Central memory CD4-positive, alpha-beta T cell (primary cell): ENCODE data around the gene KDM5B.
"Not testable (repeated sequence)": the region's sequence is repeated elsewhere in the genome, so short reads cannot be mapped to it uniquely, and the experiment has no call there.

Source experiments
- DNase-seq: peaks from one replicate; pipeline ENCODE4 v3.0.0; 2022

KDM5B gene

DNA sequence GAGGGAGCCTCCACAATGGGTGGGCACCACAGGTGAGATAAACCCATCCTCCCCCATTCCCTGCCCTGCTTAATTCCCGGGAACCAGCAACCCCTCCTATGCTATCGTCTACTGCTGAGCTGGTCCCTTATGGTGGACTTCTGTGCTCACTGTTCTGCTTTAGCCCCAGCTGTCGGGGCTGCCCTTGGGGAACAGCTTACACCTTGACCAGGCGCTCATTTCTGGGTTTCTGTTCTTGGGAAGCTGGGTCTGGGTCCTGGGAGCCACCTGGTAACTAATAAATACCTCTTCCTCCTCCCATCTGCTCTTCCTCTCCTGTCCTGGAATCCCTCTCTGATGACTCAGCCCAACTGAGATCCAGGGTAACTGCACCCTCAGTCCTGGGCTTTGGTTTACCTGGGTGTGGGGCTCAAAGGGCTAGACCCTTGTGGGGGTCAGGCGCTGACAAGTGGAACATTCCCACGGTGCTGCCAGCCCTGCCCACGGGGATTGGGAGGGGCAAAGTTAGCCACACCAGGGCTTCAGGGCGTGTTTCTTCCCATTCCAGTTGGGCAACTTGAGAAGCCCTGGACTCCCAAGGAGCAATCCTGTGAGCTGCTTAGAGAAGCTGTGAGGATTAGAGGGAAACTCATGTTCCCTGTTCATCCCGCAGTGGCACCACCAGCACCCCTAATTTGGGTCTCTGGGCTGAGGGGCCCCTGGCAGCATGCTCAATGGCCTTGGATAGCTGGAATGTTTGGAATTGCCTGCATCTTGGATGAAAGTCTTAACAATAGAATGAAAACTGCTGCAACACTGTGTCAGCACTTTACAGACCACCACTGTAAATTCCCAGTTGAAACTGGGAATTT is 4.2 kb upstream of the KDM5B start:
- DNase-seq: no peak

DNA sequence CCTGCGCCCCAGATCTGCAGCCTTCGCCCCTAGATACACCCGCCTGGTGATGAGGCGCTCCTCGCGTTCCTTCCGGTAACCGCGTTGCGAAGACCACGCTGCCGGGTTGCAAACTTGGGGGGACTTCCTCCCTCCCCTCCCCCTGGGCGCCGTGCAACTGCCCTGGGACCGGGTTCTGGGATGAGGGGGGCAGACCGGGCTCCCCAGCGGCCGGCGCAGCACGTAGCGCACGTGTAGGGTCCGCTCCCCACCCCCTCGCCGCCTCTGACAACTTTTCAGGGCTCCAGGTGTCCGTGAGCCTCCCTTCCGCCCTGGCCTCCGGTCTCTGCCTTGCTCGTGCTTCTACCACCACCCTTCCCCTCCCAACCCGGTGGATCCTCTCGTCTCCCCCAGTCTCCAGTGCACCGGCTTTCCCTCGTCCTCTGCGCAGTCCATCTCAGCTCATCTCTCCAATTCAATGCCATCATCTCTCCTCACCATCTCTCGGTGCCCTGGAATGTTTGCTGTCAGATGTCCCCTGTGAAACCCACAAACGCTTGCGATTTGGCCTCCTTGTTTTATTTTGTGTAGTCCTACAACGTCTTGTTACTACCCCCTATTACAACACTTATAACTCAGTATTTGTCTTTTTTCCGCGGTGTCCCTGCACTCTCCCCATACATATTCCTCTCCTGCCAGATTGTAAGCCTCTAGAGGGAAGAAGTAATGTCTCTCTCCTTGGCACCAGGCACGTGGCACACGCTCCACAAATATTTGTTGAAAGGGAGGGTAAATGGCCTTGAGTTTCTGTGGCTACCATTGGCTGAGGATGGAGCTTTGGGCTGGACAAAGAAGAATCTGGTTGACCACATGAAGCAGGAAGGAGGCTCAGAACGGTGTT is 3.3 kb upstream of the KDM5B start:
- no peak for DNase-seq

DNA sequence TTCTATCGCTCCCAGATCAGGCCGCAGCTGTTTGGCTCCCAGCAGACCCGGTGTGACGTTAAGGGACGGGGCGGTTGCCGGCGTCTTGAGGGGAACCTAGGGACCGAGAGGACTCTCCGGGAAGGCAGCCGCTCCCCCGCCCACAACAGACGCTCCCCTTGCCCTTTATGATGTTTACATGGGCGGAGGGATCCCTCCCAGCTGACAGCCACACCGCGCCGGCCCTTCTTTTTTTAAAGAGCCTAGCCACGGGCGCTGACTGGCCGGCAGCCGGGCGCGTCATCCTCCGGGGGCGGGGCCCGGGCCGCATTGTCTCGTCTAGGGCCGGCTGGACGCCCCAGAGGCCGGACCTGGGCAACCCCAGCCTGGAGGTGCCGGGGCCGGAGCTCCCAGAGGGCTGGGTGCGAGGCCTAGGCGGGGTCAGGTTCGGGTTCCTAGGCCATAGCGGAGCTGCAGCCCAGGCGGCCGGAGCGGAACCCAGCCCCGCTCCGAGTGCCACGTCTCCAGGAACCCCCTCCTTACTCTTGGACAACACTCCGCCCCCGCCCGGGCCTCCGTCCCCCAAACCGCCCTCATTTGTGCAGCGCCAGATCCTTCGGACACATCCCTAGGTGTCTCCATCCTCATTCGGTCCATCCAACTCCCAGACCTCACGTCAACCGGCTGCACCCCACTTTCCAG is 2.5 kb upstream of the KDM5B start, which contains the start of gene PCAT6:
Gene PCAT6, plus strand, starts transcription at position 340 of the 681 bp plus-strand sequence.
- peak; percentile 81 for DNase-seq

DNA sequence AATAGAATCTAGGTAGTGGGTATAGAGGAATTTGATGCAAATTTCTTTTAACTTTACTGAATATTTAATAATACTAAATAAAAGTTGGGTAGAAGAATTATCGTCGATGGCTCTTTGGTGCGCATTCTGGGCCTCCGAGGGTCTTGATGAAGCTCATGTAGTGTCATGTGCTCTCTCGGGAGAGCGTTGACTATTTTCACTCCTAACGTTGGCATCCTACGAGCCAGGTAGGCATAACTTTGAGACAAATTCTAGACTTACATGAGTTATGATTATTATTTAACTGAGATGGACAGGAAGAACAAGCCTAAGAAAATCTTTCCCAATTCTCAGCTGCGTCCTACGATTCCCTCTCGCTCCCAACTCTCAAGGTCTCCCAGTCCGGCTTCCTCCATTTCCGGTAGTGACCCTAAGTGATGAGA is 2.0 kb upstream of the KDM5B start:
- DNase-seq: no peak

DNA sequence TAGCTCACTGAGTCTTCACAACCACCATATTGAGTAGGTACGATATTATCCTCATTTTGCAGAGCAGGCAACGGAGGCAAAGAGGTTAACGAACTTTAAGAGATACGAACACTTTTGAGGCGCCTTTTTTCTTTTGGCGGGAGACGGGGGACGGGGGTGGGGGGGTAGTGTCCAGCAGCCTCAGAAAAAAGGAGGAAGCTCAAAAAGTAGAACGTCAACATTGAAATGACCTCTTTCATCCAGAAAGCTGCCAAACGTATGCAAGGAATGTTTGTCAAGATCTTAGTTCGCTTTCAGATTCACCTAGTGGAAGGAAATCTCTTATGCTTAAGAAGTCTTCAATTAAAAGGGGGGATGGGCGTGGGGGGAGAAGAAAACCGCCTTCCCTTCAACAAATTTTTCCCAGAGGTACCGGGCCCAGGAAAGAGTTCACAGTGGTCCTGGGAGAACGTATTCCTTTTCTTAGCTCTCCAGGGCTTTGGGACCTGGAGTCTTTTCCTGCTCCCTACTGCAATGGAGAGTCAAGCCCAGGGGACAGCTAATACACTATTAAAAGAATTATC is 1.5 kb upstream of the KDM5B start:
- DNase-seq: no peak

DNA sequence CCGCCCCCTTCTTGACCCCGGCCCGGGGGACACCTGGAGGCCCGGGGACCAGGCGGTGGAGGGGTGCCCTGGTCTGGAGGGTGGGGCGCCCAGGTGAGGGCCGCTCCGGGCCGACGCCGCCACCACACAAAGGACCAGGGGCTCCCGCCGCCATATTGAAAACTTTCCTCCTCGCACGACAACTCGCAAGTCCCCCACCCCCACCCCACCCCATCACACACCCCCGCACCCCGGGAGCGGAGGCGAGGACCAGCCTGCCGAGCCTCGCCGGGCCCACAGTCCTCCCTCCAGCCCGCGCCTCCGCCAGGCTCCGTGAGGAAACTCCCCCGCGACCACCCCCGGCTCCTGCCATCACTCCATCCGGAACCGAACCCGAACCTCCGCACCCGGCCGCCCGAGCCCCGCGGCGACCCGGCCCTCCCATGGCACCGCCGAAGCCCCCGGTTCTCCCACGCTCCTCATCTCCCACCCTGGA is 733 bp downstream of the KDM5B start:
- peak; percentile 15 for DNase-seq

DNA sequence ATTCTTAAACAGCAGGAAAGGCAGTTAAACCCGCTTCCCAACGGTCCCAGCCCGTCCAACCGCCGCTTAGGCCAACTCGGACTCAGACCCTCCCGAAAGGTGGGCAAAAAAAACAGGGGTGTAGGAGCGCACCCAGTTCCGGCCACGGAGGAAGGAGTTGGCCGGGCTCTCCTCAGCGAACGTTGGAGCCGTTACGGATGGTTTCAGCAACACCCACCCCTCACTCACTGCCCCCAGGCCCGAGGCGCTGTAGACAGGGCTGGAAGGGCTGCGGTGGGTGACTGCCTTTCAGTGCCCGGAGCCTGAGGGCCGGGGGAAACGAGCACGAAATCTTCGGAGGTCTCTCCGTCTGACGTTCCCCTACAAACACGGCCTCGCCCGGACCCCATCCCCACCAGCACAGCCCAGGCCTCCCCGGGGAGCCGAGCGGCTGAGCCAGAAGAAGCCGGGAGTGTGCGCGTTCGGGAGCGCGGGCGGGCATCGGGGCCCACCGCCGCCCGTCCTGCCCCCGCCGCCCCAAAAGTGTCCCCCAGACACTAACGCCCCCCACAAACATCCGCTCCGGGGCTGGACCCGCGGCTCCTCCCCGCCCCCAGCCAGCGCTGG is 1.3 kb downstream of the KDM5B start:
- peak; percentile 5 for DNase-seq

DNA sequence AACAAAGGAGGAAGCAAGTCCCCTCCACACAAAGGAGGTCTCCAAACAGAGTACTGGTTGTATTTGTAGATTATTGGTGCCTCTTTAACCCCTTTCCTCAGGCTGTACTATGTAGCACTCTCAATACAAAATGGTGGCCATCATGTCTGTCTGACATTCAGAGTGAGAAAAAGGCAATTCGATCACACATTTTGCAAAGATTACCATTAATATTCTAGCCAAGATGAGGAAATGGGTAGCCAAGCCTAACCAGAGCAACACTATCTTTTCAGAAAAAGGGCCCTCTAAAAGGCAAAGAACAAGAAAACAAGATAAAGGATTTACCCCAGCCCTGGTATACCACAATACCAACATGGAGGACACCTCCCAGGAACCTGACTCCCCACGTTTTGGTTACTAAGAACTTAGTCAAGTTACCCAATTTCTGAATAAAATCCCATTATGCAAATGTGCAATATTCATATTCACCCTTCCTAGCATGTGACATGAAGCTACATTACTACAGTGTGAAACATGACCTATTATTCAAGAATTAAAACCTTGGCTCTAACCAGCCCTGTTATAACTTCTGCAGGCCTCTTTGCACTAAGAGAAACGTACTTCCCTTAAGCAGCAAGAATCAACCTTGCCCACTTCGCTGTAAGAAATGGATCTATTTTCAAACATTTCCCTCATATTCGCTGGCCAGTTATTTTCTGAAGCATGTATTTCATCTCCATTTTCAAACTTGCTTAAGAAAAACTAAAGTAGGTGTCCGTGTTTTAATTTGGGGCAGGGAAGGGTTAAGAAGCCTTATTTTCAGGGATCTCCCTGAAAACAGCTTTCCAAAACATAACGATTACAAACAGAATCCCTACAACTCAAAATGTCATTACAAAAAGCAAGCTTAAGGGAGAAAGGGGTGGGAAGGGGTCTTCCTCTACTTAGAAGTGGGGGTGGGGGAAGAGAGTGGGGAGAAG is 2.1 kb downstream of the KDM5B start:
- DNase-seq: peak; percentile 6

DNA sequence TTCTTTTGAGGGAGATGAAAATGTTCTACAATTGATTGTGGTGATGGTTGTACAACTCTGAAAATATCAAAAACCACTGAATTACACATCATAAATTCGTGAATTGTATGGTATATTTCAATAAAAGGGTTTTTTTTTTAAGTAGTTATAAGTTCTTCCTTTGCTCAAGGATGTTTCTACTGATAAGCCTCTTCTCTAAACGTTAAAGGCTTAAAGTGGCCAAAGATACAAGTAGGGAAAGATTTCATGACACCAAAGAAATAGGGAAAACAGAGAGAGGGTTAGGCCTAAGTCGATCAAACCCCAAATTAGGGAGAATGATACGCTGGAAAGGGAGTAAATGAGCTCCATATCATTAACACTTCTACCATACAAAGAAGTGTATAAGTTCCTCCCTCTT is 4.1 kb downstream of the KDM5B start:
- DNase-seq: no peak

DNA sequence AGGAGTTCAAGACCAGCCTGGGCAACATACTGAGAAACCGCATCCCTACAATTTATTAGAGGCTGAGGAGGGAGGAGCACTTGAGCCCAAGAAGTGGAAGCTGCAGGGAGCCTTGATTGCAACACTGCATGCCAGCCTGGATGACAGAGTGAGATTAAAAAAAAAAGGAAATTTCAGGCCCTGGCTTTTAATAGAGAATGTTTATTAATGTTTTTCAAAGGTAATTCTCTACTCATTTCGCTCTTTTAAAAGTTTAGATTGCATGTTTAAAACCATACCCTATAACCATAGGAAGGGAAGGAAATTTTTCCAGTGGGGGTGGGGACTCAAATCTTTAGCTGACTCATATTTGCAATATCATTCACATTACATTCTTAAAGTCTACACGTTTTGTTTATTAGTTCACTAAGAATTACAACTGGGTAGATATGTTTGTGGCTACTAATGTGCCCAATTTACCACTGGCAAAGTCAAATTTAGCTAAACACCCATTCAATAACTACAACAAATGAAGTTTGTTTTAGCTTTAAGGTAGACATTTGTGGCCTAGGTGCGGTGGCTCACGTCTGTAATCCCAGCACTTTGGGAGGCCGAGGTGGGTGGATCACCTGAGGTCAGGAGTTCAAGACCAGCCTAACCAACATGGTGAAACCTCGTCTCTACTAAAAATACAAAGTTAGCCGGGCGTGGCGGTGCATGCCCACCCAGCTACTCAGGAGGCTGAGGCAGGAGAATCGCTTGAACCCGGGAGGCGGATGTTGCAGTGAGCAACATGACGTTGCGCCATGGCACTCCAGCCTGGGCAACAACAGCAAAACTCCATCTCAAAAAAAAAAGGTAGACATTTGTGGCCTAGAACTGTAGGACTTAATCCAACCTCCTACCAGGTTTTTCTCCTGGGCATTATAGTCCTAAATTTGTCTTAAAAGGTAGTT is 5.0 kb downstream of the KDM5B start:
- DNase-seq: no peak

DNA sequence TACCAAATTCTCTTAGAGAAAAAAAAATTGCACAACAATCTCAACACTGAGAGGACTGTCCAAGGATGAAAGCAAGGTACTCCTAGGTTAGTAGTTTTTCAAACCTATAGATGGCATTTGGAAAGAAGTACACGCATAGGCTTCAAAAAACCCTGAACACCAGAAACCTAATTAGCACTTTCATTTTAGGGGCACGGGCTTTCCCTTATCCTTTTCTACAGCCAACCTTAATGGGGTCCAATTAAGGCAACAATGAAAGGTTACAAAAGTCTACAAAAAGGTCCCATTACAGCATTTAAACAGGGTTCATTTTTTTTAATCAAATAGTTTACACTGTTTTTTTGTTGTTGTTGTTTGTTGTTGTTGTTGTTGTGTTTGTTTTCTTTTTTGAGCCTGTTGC is 6.2 kb downstream of the KDM5B start:
- DNase-seq: no peak

DNA sequence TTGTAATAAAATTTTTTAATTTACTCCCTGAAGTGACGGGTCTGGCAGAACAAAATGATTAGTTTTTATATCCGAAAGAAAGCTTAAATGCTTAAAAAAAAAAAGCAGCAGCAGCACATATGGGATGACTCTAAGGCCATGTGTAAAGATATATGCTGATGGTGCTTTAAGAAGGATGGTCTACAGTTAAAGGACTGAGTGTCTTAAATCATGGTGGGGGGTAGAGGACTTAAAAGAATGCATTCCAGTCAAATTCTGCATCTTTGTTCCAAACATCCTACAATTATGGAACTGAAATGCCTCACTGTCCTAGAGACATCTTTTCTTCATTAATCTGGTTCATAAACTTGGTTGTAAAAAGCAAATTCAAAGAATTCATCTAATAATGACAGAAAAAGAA is 7.0 kb downstream of the KDM5B start:
- no peak for DNase-seq

DNA sequence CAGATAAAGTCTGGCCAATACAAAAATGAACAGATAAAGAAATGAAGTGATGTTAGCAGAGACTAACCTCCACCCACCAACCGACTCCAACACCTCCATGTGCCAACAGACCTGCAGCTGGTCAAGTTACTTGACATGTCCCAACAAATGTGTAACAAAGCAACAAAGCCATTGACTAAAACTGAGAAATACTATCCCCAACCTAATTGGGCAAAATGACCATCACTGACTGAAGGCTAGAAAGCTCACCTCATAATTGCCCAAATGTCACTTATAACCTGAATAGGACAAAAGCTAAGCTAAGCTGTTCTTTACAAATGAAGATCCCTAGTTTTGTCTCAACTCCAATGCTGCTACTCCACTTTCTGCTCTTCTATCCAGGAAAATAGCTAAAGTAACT is 7.5 kb downstream of the KDM5B start:
- DNase-seq: no peak

DNA sequence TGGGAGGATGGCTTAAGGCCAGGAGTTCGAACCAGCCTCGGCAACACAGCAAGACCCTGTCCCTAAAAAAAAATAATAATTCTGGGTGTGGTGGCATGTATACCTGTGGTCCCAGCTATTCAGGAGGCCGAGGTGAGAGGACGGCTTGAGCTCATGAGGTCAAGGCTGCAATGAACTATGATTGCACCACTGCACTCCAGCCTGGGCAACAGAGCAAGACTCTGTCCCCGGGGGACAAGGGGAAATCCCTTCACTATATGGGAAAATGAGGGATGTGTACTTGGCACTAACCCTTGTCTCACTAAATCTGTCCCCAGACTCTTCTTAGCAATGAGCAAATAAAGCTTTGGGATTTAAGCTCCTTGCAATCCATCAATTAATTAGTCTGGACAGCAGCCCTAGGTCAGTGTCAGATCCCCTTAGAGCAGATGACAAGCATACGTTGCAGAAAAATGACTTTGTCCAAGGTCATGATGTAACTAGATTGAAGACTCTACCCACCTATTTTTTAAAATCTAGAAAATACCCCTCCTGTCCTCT is 9.4 kb downstream of the KDM5B start:
- DNase-seq: no peak

DNA sequence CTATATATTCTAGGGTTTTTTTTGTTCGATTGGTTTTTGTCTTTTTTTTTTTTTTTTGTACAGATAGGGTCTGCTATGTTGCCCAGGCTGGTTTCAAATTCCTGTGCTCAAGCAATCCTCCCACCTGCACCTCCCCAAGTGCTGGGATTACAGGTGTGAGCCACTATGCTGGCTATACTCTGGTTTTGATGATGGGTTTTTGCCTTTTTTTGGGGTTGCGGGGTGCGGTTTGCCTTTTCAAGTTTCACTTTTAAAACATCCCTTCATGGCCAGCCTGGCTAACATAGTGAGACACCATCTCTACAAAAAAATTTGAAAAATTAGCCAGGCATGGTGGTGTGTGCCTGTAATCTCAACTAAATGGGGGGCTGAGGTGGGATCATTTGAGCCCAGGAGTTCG is 10.0 kb downstream of the KDM5B start:
- no peak for DNase-seq

DNA sequence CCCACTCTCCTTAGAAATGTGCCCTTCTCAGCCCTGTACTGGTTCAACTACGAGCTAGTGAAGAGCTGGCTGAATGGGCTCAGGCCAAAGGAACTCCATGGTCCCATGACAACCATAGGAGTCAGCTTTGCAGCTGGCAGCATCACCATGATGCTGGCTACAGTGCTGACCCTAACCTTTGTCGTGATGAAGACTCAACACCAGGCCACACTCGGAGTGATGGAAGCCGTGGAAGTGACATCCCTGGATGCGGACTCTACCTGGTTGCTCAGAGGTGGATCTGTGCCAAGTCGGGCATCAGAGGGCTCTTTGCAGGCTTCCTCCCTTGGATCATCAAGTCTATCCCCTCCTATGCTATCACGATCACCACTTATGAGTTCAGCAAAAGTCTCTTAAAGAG is 11.6 kb downstream of the KDM5B start:
- DNase-seq: no peak

DNA sequence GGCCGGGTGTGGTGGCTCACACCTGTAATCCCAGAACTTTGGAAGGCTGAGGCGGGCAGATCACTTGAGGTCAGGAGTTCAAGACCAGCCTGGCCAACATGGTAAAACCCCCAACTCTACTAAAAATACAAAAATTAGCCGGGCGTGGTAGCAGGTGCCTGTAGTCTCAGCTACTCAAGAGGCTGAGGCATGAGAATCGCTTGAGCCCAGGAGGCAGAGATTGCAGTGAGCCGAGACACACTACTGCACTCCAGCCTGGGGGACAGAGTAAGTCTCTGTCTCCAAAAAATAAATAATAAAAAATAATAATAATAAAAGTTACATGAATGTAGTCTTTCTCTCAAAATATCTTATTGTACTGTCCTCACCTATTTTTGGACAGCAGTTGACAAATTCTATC is 13.3 kb downstream of the KDM5B start:
- not testable (repeated sequence) for DNase-seq

DNA sequence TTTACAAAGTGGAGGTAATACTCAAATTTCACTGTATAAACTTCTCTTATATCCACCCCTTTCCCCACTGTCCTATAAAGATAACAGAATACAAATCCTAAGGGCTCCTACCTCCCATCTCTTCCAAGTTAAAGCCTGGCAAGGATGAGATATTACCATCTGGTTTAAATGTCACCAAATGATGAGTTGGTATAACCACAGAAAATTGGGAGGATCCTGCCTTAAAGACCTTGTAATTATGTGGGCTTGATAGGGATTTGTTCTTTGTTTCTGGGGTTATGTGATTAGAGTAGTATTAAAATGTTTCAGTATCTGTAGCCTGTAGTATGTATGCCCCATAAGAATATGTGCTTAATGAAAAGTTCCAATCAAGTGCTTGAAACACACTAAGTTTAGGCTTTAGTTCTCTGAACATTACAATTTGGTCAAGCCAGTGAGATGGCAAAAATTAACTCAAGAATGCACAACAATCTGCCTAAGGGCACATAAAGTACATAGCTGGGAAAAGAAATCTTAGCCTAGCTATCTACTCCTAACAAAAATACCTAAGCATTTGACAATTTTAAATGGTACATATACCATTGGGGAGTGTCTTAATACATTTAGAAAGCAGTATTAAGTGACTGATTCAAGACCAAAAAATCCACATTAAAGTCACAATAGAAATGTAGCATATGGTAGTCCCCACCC is 14.0 kb downstream of the KDM5B start:
- no peak for DNase-seq
